Smooth muscle cell (in vitro differentiated cells): ENCODE results near the gene ZNF385B. TPM values are rescaled to one million over a fixed set of nuclear protein-coding genes. Genes with fewer than 3 reads are reported as not detected.

ENCODE experiments used
- DNase-seq: peaks from one replicate; lab custom pipeline; 2025; ENCODE audit not compliant: unreplicated experiment; lab: John Stamatoyannopoulos, UW
- H2AFZ ChIP-seq: fragments of 200-600 bp; sonication (generic); 2 replicates; pipeline ENCODE4 v1.6.0; 2016; ENCODE audit warnings: antibody characterized with exemption, low read depth, mild to moderate bottlenecking
- H3F3A ChIP-seq: fragments of 200-600 bp; sonication (generic); 2 replicates; pipeline ENCODE4 v1.6.0; 2017; ENCODE audit warnings: antibody characterized with exemption, low read depth
- H3K27ac ChIP-seq: fragments of 200-600 bp; sonication (generic); 2 replicates; pipeline ENCODE4 v1.5.1; 2016; ENCODE audit warnings: low read depth, mild to moderate bottlenecking
- H3K27me3 ChIP-seq: fragments of 200-600 bp; sonication (generic); 2 replicates; pipeline ENCODE4 v1.6.1; 2016; ENCODE audit warnings: low read depth, mild to moderate bottlenecking
- H3K36me3 ChIP-seq: fragments of 200-600 bp; sonication (generic); 2 replicates; pipeline ENCODE4 v1.5.1; 2016; ENCODE audit warnings: low read depth
- H3K4me1 ChIP-seq: fragments of 200-600 bp; sonication (generic); 2 replicates; pipeline ENCODE4 v1.5.1; 2016; ENCODE audit warnings: low read depth
- H3K4me2 ChIP-seq: fragments of 200-600 bp; sonication (generic); 2 replicates; pipeline ENCODE4 v1.6.0; 2016; ENCODE audit warnings: mild to moderate bottlenecking
- H3K4me3 ChIP-seq: fragments of 200-600 bp; sonication (generic); 2 replicates; pipeline ENCODE4 v1.5.1; 2016; ENCODE audit warnings: mild to moderate bottlenecking
- H3K79me2 ChIP-seq: fragments of 200-600 bp; sonication (generic); 2 replicates; pipeline ENCODE4 v1.6.0; 2016; ENCODE audit warnings: low read depth, mild to moderate bottlenecking
- H3K9ac ChIP-seq: fragments of 200-600 bp; sonication (generic); 2 replicates; pipeline ENCODE4 v1.6.0; 2016; ENCODE audit warnings: low read depth
- H3K9me3 ChIP-seq: fragments of 200-600 bp; sonication (generic); replicated peaks from 2 replicates; pipeline ENCODE4 v1.5.1; 2016; ENCODE audit warnings: low read depth
- H4K20me1 ChIP-seq: fragments of 200-600 bp; sonication (generic); 2 replicates; pipeline ENCODE4 v1.6.0; 2016; ENCODE audit warnings: low read depth
- CTCF ChIP-seq: fragments of 200-600 bp; sonication (generic); IDR thresholded peaks from 2 replicates; pipeline ENCODE4 v1.5.1; 2017; ENCODE audit warnings: borderline replicate concordance, mild to moderate bottlenecking, antibody characterized with exemption; ENCODE audit not compliant: insufficient read depth, poor library complexity, severe bottlenecking
- WGBS: methylation state at CpG from one replicate; pipeline ENCODE4 v1.1.7; 2016; ENCODE audit warnings: low lambda C conversion rate; 5-methylcytosine and 5-hydroxymethylcytosine counted together
- polyA plus RNA-seq: library from polyadenylated mRNA; unstranded; fragments of >200 nt; fragmentation: Nextera tagmentation; extraction: Ambion mirVana; gene quantifications from 2 replicates; pipeline ENCODE4 v1.2.1, GENCODE V29; 2016
- total RNA-seq: library from RNA; depleted of rRNA; stranded (reverse); fragments of >200 nt; gene quantifications from 2 replicates; pipeline ENCODE4 v1.2.3, GENCODE V29; 2014

Gene ZNF385B
- 2.5 and 3.2 TPM in 2 replicates for total RNA-seq
- polyA plus RNA-seq = 1.4 and 2.6 TPM in 2 replicates

GRCh38 chr2:179861416-179862067 is at the start of gene ZNF385B:
ZNF385B (minus strand) TSS chr2:179861612.
- Histone ChIP-seq H3K4me1 (peaks cover 27% of the 10 kb centered on the region), H3K27me3 (peaks cover 72% of the 10 kb centered on the region), H3K27ac (no peak within 1 kb of the TSS), H2AFZ (peak within 1 kb of the TSS; percentile 60), H3K4me3 (peak within 1 kb of the TSS; percentile 66), H3F3A (no peaks in the 10 kb centered on the region), H3K4me2 (peak within 1 kb of the TSS; percentile 98), H3K79me2 (no peaks in the 10 kb centered on the region), H3K36me3 (no peaks in the 10 kb centered on the region), H3K9ac (no peak within 1 kb of the TSS), H4K20me1 (no peaks in the 10 kb centered on the region), H3K9me3 (no peaks in the 10 kb centered on the region)
- no peak for DNase-seq
- no peak for TF ChIP-seq CTCF
- 2% methylated on average over 36 of the region's 55 CpGs for WGBS

- no peaks in the 10 kb centered on the region for H4K20me1 ChIP-seq
- no peaks in the 10 kb centered on the region for H3K79me2 ChIP-seq
- no peak overlapping the region for H3K4me2 ChIP-seq
- H3F3A ChIP-seq = no peaks in the 10 kb centered on the region
- no peak for TF ChIP-seq CTCF
- no peak overlapping the region for H3K27ac ChIP-seq
- no peaks in the 10 kb centered on the region for H3K27me3 ChIP-seq
- no peaks in the 10 kb centered on the region for H3K36me3 ChIP-seq
- no peak overlapping the region for H3K4me3 ChIP-seq
- H3K9me3 ChIP-seq = no peaks in the 10 kb centered on the region
- H3K9ac ChIP-seq = no peak overlapping the region
- H3K4me1 ChIP-seq = no peaks in the 10 kb centered on the region
- 68% methylated on average over 3 of the region's 3 CpGs for WGBS
- no peak for DNase-seq
- H2AFZ ChIP-seq = no peak overlapping the region
Measured at GRCh38 chr2:179910735-179911113, 49.3 kb upstream of the ZNF385B start.

- Histone ChIP-seq H3K36me3 (no peaks in the 10 kb centered on the region), H4K20me1 (no peaks in the 10 kb centered on the region), H3K4me3 (no peak overlapping the region), H3K4me2 (no peak overlapping the region), H3K9me3 (no peaks in the 10 kb centered on the region), H3F3A (no peaks in the 10 kb centered on the region), H2AFZ (no peak overlapping the region), H3K4me1 (no peaks in the 10 kb centered on the region), H3K79me2 (no peaks in the 10 kb centered on the region), H3K9ac (no peak overlapping the region), H3K27me3 (no peaks in the 10 kb centered on the region), H3K27ac (no peak overlapping the region)
- 60% methylated on average over 6 of the region's 6 CpGs for WGBS
- DNase-seq = no peak
- TF ChIP-seq CTCF = no peak
Measured at GRCh38 chr2:179909845-179910734, 48.7 kb upstream of the ZNF385B start.
